ENCODE results near the gene CACNA2D2.

- TF ChIP-seq, protein P1, sequence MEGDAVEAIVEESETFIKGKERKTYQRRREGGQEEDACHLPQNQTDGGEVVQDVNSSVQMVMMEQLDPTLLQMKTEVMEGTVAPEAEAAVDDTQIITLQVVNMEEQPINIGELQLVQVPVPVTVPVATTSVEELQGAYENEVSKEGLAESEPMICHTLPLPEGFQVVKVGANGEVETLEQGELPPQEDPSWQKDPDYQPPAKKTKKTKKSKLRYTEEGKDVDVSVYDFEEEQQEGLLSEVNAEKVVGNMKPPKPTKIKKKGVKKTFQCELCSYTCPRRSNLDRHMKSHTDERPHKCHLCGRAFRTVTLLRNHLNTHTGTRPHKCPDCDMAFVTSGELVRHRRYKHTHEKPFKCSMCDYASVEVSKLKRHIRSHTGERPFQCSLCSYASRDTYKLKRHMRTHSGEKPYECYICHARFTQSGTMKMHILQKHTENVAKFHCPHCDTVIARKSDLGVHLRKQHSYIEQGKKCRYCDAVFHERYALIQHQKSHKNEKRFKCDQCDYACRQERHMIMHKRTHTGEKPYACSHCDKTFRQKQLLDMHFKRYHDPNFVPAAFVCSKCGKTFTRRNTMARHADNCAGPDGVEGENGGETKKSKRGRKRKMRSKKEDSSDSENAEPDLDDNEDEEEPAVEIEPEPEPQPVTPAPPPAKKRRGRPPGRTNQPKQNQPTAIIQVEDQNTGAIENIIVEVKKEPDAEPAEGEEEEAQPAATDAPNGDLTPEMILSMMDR (IDR thresholded peaks at IDR 0.05; ENCODE audit: low read length), result no peak
- TF ChIP-seq EZH2 (optimal IDR thresholded peaks at IDR 0.05; ENCODE audit: low read depth, low read length), result no peak
- TF ChIP-seq EZH2phosphoT487 (IDR thresholded peaks at IDR 0.05; ENCODE audit: low read length), result no peak
Observed at GRCh38 chr3:50322115-50322385, 181.4 kb downstream of the CACNA2D2 start.
